Frontal cortex (tissue), 4 donors: Measurements from ENCODE around the gene SORBS1. TPM values are rescaled to one million over a fixed set of nuclear protein-coding genes. Genes with fewer than 3 reads are reported as not detected.

Experiments
- DNase-seq, 2 donors: peaks; one replicate each; pipeline ENCODE4 v3.0.0; 2012; ENCODE audit warnings: low spot score in 2 of 2
- FAIRE-seq: peaks from 2 replicates; lab custom pipeline; 2012; peaks lifted over from hg19 to GRCh38; lab: Jason Lieb, UNC
- total RNA-seq: library from RNA; depleted of rRNA; stranded (reverse); fragments of >200 nt; gene quantifications from one replicate; pipeline ENCODE4 v1.2.3, GENCODE V29; 2014
- donor health status: control.
- donor health status: control.
- donor health status: control.

Gene SORBS1
- total RNA-seq, 1 donor from 2014 or later: 90.5 TPM

GRCh38 chr10:95312986-95313495 is 248.1 kb downstream of the SORBS1 start:
- no peak for FAIRE-seq
- DNase-seq: no peak

- FAIRE-seq (no peak), DNase-seq (no peak)
Observed at GRCh38 chr10:95312257-95312656, 248.9 kb downstream of the SORBS1 start.

GRCh38 chr10:95309958-95310357 is 251.2 kb downstream of the SORBS1 start:
- no peak for FAIRE-seq
- DNase-seq: no peak

GRCh38 chr10:95308389-95309302 is 252.5 kb downstream of the SORBS1 start:
- DNase-seq: no peak
- FAIRE-seq: no peak

- FAIRE-seq (no peak), DNase-seq (no peak)
Observed at GRCh38 chr10:95306851-95307250, 254.3 kb downstream of the SORBS1 start.

GRCh38 chr10:95306318-95306650 is 254.9 kb downstream of the SORBS1 start:
- DNase-seq (no peak), FAIRE-seq (no peak)

- DNase-seq (no peak), FAIRE-seq (no peak)
Observed at GRCh38 chr10:95305606-95306317, 255.4 kb downstream of the SORBS1 start.

- DNase-seq: no peak
- FAIRE-seq: no peak
Observed at GRCh38 chr10:95304976-95305375, 256.2 kb downstream of the SORBS1 start.

- no peak for FAIRE-seq
- no peak for DNase-seq
Observed at GRCh38 chr10:95304463-95304862, 256.7 kb downstream of the SORBS1 start.

- DNase-seq: no peak
- no peak for FAIRE-seq
Observed at GRCh38 chr10:95303950-95304349, 257.2 kb downstream of the SORBS1 start.

- no peak for FAIRE-seq
- DNase-seq: no peak
Observed at GRCh38 chr10:95303535-95303934, 257.6 kb downstream of the SORBS1 start.

- FAIRE-seq (no peak), DNase-seq (no peak)
Observed at GRCh38 chr10:95300022-95300539, 261.1 kb downstream of the SORBS1 start.

GRCh38 chr10:95297402-95297801 is 263.8 kb downstream of the SORBS1 start:
- DNase-seq (no peak), FAIRE-seq (no peak)

GRCh38 chr10:95296764-95297163 is 264.4 kb downstream of the SORBS1 start:
- DNase-seq (no peak), FAIRE-seq (no peak)

- no peak for DNase-seq
- no peak for FAIRE-seq
Observed at GRCh38 chr10:95295031-95295755, 266.0 kb downstream of the SORBS1 start.

- no peak for DNase-seq
- no peak for FAIRE-seq
Observed at GRCh38 chr10:95293631-95294030, 267.5 kb downstream of the SORBS1 start.

- FAIRE-seq (no peak), DNase-seq (no peak)
Observed at GRCh38 chr10:95291365-95292039, 269.7 kb downstream of the SORBS1 start.

- DNase-seq (peak; percentile 64 to 76), FAIRE-seq (no peak)
Observed at GRCh38 chr10:95290461-95291364, 270.5 kb downstream of the SORBS1 start, which contains the start of gene PDLIM1. PDLIM1 (minus strand) TSS chr10:95291003; CDS start chr10:95290915, 88 bp downstream.
